K562 (cell line): ENCODE data around the gene A2ML1. TPM values are rescaled to one million over a fixed set of nuclear protein-coding genes. Genes with fewer than 3 reads are reported as not detected.
"Not testable (repeated sequence)": the region's sequence is repeated elsewhere in the genome, so short reads cannot be mapped to it uniquely, and the experiment has no call there.

ENCODE experiments used
- ATF1 ChIP-seq, 2 experiments: fragments of 450-650 bp in 1 of 2; IDR thresholded peaks; 2 replicates each; pipeline ENCODE4 v1.6.1; 2016; ENCODE audit warnings: missing compliant biosample characterization in 1 of 2, missing genetic modification characterization in 1 of 2
- CXXC5 ChIP-seq: fragments of 250-450 bp; sonication (Bioruptor Pico); IDR thresholded peaks from 2 replicates; pipeline ENCODE4 v1.8.0; 2022; ENCODE audit warnings: inconsistent platforms, mild to moderate bottlenecking, moderate library complexity
- HDAC2 ChIP-seq: fragments of 450-650 bp; IDR thresholded peaks from 2 replicates; pipeline ENCODE4 v1.6.1; 2016; ENCODE audit warnings: mild to moderate bottlenecking
- MAZ ChIP-seq, 2 experiments: fragments of 450-650 bp in 1 of 2; sonication (generic) in 1 of 2; formaldehyde crosslinking; IDR thresholded peaks in 1 of 2; conservative IDR thresholded peaks in 1 of 2; 2 replicates each; pipeline versions ENCODE4 v1.4.0 to v1.5.0; 2020; ENCODE audit warnings: mild to moderate bottlenecking in 1 of 2, missing genetic modification reagents in 1 of 2
- PHF20 ChIP-seq: fragments of 450-650 bp; IDR thresholded peaks from 2 replicates; pipeline ENCODE4 v1.6.1; 2018; ENCODE audit not compliant: partially characterized antibody
- RFX1 ChIP-seq: fragments of 450-650 bp; IDR thresholded peaks from 2 replicates; pipeline ENCODE4 v1.6.1; 2016; ENCODE audit warnings: mild to moderate bottlenecking, moderate library complexity
- polyA plus RNA-seq, 8 experiments: library from polyadenylated mRNA; depleted of rRNA in 4 of 8; stranded (reverse) in 5 of 8; unstranded in 3 of 8; fragments of >200 nt; fragmentation: Nextera tagmentation in 2 of 8; fragmentation: Illumina TruSeq in 1 of 8; extraction: Ambion mirVana in 2 of 8; extraction: Trizol in 1 of 8; gene quantifications; 2 replicates each; pipeline versions ENCODE4 v1.2.1 to v1.2.3, GENCODE V29; 2011 to 2014; ENCODE audit warnings: inconsistent platforms in 1 of 8, missing spikeins in 1 of 8
- total RNA-seq, 7 experiments: library from RNA; depleted of rRNA in 6 of 7; stranded (reverse); fragments of >200 nt in 6 of 7; fragmentation: Illumina TruSeq in 2 of 7; extraction: Trizol in 2 of 7; gene quantifications; 2 replicates each; pipeline versions ENCODE4 v1.2.1 to v1.2.3, GENCODE V29; 2011 to 2021; ENCODE audit warnings: low replicate concordance in 1 of 7
- TF ChIP-seq, protein P1 (sequence below), 2 experiments: fragments of 450-650 bp in 1 of 2; sonication (generic) in 1 of 2; formaldehyde crosslinking in 1 of 2; IDR thresholded peaks; 2 replicates each; pipeline versions ENCODE4 v1.7.1 to v1.9.0; 2016 to 2022; ENCODE audit warnings: inconsistent platforms in 1 of 2, mild to moderate bottlenecking in 1 of 2, missing genetic modification reagents in 1 of 2
- TF ChIP-seq, protein P2 (sequence below), 2 experiments: fragments of 450-650 bp; IDR thresholded peaks; 2 replicates each; pipeline ENCODE4 v1.6.1; 2018; ENCODE audit warnings: mild to moderate bottlenecking in 2 of 2, low read depth in 1 of 2; ENCODE audit not compliant: partially characterized antibody in 2 of 2

A2ML1 gene
- total and polyA plus RNA-seq, 9 of the 15 experiments (the other 6 are each of a cell fraction or from before 2014, with no cell fraction given), result 0.04 to 0.47 (median 0.13) TPM

DNA sequence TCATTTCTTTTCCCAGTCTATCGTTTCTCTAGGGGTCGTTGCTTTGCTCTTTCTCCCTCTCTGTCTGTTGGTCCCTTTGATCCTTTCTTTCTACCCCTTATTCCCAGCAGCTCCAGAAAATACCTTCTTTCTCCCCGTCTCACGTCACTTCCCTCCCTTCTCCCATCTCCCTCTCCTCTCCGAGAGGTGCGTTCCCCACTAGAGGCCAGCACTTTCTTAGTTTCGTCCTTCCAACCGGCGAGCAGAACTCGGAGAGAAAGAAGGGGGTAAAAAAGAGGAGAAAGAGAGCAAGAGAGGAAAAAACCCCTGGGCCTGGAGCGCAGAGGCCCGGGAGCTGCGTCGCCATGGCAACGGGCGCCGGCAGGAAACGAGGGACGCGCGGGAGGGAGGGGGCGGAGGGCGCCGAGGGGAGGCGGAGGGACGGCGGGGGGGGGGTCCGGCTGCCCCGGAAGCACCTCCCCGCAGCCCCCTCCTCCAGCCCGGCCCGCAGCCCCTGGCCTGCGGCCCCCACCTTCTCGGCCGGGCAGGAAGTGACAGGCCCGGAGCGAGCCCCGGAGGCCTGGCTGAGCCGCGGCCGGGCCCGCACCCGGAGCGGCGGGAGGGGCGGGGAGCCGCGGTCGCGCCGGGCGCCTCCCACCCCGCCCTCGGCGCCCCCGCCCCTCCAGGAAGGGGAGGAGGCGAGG is 91.8 kb downstream of the A2ML1 start, which contains the start of gene PHC1 (continued):
- TF ChIP-seq, protein P1, sequence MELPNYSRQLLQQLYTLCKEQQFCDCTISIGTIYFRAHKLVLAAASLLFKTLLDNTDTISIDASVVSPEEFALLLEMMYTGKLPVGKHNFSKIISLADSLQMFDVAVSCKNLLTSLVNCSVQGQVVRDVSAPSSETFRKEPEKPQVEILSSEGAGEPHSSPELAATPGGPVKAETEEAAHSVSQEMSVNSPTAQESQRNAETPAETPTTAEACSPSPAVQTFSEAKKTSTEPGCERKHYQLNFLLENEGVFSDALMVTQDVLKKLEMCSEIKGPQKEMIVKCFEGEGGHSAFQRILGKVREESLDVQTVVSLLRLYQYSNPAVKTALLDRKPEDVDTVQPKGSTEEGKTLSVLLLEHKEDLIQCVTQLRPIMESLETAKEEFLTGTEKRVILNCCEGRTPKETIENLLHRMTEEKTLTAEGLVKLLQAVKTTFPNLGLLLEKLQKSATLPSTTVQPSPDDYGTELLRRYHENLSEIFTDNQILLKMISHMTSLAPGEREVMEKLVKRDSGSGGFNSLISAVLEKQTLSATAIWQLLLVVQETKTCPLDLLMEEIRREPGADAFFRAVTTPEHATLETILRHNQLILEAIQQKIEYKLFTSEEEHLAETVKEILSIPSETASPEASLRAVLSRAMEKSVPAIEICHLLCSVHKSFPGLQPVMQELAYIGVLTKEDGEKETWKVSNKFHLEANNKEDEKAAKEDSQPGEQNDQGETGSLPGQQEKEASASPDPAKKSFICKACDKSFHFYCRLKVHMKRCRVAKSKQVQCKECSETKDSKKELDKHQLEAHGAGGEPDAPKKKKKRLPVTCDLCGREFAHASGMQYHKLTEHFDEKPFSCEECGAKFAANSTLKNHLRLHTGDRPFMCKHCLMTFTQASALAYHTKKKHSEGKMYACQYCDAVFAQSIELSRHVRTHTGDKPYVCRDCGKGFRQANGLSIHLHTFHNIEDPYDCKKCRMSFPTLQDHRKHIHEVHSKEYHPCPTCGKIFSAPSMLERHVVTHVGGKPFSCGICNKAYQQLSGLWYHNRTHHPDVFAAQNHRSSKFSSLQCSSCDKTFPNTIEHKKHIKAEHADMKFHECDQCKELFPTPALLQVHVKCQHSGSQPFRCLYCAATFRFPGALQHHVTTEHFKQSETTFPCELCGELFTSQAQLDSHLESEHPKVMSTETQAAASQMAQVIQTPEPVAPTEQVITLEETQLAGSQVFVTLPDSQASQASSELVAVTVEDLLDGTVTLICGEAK (IDR thresholded peaks at IDR 0.05), result peak; percentile 54; the same call in 1 of the 2 replicates
- TF ChIP-seq, protein P1 (CRISPR knock-in tag; IDR thresholded peaks at IDR 0.05), result not testable (repeated sequence)
- TF ChIP-seq, protein P2, sequence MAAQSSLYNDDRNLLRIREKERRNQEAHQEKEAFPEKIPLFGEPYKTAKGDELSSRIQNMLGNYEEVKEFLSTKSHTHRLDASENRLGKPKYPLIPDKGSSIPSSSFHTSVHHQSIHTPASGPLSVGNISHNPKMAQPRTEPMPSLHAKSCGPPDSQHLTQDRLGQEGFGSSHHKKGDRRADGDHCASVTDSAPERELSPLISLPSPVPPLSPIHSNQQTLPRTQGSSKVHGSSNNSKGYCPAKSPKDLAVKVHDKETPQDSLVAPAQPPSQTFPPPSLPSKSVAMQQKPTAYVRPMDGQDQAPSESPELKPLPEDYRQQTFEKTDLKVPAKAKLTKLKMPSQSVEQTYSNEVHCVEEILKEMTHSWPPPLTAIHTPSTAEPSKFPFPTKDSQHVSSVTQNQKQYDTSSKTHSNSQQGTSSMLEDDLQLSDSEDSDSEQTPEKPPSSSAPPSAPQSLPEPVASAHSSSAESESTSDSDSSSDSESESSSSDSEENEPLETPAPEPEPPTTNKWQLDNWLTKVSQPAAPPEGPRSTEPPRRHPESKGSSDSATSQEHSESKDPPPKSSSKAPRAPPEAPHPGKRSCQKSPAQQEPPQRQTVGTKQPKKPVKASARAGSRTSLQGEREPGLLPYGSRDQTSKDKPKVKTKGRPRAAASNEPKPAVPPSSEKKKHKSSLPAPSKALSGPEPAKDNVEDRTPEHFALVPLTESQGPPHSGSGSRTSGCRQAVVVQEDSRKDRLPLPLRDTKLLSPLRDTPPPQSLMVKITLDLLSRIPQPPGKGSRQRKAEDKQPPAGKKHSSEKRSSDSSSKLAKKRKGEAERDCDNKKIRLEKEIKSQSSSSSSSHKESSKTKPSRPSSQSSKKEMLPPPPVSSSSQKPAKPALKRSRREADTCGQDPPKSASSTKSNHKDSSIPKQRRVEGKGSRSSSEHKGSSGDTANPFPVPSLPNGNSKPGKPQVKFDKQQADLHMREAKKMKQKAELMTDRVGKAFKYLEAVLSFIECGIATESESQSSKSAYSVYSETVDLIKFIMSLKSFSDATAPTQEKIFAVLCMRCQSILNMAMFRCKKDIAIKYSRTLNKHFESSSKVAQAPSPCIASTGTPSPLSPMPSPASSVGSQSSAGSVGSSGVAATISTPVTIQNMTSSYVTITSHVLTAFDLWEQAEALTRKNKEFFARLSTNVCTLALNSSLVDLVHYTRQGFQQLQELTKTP (IDR thresholded peaks at IDR 0.05; ENCODE audit: low read depth in 1 of 2, partially characterized antibody in 2 of 2), result peak in 1 of 2 experiments; percentile 30
- TF ChIP-seq MAZ (CRISPR knock-in tag; conservative IDR thresholded peaks at IDR 0.05 in 1 of 2, IDR thresholded peaks at IDR 0.05 in 1 of 2) (peak in 1 of 2 experiments; percentile 68; a peak in 2 of 4 replicates), CXXC5 (CRISPR knock-in tag) (0 out of 2 replicates have a peak, but pooled peaks have one; percentile 16), HDAC2 (peak; percentile 43), RFX1 (peak; percentile 96), PHF20 (peak; percentile 35), ATF1 (tag; IDR thresholded peaks at IDR 0.05) (peak; percentile 30; the same call in 1 of the 2 replicates)
- not testable (repeated sequence) for TF ChIP-seq ATF1 (CRISPR knock-in tag; IDR thresholded peaks at IDR 0.05)
